ENCODE data around the gene TJAP1.

Gene TJAP1

DNA sequence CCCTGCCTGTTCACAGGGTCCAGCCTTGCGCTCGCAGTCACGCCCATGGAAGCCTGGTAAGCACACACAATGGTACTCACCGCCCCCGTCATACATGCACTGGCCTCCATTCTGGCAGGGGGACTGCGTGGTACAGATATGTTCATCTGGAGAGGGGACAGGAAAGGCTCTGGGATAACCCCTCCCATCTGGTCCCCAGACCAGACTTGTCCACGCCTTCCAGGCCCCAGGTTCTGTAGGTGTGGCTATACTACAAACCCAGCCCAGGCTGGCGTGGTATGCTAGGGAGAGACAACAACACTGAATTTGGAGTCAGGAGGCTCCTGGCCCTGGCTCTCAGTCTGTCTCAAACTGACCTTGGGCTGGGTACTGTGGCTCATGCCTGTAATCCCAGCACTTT, 25.4 kb upstream of the TJAP1 start:
- 0 out of 2 replicates have a peak, but pooled peaks cover 6% of the 10 kb centered on the region for H3K36me3 ChIP-seq (ENCODE audit: low read length)
- H4K20me1 ChIP-seq (ENCODE audit: low read depth, low read length) = no peaks in the 10 kb centered on the region
- H3K79me2 ChIP-seq (ENCODE audit: insufficient read depth, low read length) = no peaks in the 10 kb centered on the region

DNA sequence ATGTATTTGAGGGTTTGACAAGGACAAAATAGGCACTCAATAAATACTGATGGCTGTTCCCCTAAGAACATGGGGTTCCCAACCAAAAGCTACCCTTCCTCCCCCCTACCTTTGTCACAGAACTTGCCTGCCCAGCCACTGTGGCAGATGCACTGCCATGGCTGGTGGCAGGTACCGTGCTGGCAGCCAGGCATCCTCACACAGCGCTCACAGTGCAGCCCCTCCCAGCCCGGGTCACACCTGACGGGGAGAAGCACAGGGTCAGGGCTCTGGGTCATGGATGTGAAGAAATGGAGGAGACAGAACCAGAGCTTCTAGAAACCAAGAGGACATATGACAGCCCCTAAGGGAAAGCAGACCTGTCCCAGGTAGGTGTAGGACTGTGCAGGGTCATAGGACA, 24.5 kb upstream of the TJAP1 start:
- Histone ChIP-seq H3K79me2 (ENCODE audit: insufficient read depth, low read length) (no peaks in the 10 kb centered on the region), H3K9me3 (ENCODE audit: insufficient read depth, low read length) (no peaks in the 10 kb centered on the region), H2AFZ (ENCODE audit: low read depth, low read length, severe bottlenecking) (no peak overlapping the region), H4K20me1 (ENCODE audit: low read depth, low read length) (no peaks in the 10 kb centered on the region), H3K36me3 (ENCODE audit: low read length) (0 out of 2 replicates have a peak, but pooled peaks cover 3% of the 10 kb centered on the region), H3K9me2 (replicated peaks; ENCODE audit: insufficient read depth, low read length) (no peaks in the 10 kb centered on the region), H3F3A (ENCODE audit: insufficient read depth) (peaks cover 16% of the 10 kb centered on the region), H3K9ac (ENCODE audit: low read length) (no peak overlapping the region), H3K27me3 (ENCODE audit: low read length) (no peaks in the 10 kb centered on the region), H3K27ac (ENCODE audit: low read depth, low read length) (no peak overlapping the region), H3K4me2 (ENCODE audit: low read depth, low read length, poor library complexity, severe bottlenecking) (no peak overlapping the region), H3K4me3 (ENCODE audit: insufficient read depth, low read length, poor library complexity, severe bottlenecking) (no peak overlapping the region)
- TF ChIP-seq EZH2phosphoT487 (conservative IDR thresholded peaks at IDR 0.05; ENCODE audit: low read length) = no peak
- TF ChIP-seq, protein P1, sequence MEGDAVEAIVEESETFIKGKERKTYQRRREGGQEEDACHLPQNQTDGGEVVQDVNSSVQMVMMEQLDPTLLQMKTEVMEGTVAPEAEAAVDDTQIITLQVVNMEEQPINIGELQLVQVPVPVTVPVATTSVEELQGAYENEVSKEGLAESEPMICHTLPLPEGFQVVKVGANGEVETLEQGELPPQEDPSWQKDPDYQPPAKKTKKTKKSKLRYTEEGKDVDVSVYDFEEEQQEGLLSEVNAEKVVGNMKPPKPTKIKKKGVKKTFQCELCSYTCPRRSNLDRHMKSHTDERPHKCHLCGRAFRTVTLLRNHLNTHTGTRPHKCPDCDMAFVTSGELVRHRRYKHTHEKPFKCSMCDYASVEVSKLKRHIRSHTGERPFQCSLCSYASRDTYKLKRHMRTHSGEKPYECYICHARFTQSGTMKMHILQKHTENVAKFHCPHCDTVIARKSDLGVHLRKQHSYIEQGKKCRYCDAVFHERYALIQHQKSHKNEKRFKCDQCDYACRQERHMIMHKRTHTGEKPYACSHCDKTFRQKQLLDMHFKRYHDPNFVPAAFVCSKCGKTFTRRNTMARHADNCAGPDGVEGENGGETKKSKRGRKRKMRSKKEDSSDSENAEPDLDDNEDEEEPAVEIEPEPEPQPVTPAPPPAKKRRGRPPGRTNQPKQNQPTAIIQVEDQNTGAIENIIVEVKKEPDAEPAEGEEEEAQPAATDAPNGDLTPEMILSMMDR (IDR thresholded peaks at IDR 0.05; ENCODE audit: insufficient read depth, low read length, poor library complexity, severe bottlenecking) = no peak

More for the DNA sequence above, 25.4 kb upstream of the TJAP1 start:
- Histone ChIP-seq H3K27me3 (ENCODE audit: low read length) (no peaks in the 10 kb centered on the region), H3K9ac (ENCODE audit: low read length) (no peak overlapping the region), H3K9me3 (ENCODE audit: insufficient read depth, low read length) (no peaks in the 10 kb centered on the region), H3K4me3 (ENCODE audit: insufficient read depth, low read length, poor library complexity, severe bottlenecking) (no peak overlapping the region), H3K27ac (ENCODE audit: low read depth, low read length) (no peak overlapping the region), H3K4me2 (ENCODE audit: low read depth, low read length, poor library complexity, severe bottlenecking) (no peak overlapping the region), H3F3A (ENCODE audit: insufficient read depth) (peaks cover 14% of the 10 kb centered on the region), H2AFZ (ENCODE audit: low read depth, low read length, severe bottlenecking) (no peak overlapping the region), H3K9me2 (replicated peaks; ENCODE audit: insufficient read depth, low read length) (no peaks in the 10 kb centered on the region)
- TF ChIP-seq EZH2phosphoT487 (conservative IDR thresholded peaks at IDR 0.05; ENCODE audit: low read length) = no peak
- TF ChIP-seq, protein P1 (IDR thresholded peaks at IDR 0.05; ENCODE audit: insufficient read depth, low read length, poor library complexity, severe bottlenecking) = no peak

DNA sequence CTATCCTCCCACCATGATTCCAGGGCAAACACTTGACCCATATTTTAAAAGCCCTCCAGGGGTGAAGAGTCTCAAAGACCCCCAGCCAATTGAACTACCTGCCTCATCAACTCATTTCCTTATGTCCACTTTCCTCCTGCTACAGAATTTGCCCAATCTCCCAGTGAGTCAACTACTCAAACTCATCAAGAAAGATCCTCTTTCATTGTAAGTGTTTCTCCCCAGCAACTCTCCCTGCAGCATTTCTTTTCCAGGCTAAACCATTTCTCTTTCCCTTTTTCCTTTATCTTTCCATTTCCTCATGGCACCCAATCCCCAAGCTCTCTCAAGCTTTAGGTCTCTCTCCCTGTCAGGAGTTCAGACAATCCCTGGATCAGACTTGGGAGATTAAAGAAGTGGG, 23.5 kb upstream of the TJAP1 start:
- Histone ChIP-seq H3K9me2 (replicated peaks; ENCODE audit: insufficient read depth, low read length) (no peaks in the 10 kb centered on the region), H4K20me1 (ENCODE audit: low read depth, low read length) (no peaks in the 10 kb centered on the region), H3K4me2 (ENCODE audit: low read depth, low read length, poor library complexity, severe bottlenecking) (no peak overlapping the region)

More for the DNA sequence above, 23.5 kb upstream of the TJAP1 start:
- Histone ChIP-seq H3K79me2 (ENCODE audit: insufficient read depth, low read length) (no peaks in the 10 kb centered on the region), H2AFZ (ENCODE audit: low read depth, low read length, severe bottlenecking) (no peak overlapping the region), H3K36me3 (ENCODE audit: low read length) (0 out of 2 replicates have a peak, but pooled peaks cover 3% of the 10 kb centered on the region), H3F3A (ENCODE audit: insufficient read depth) (peaks cover 16% of the 10 kb centered on the region), H3K4me3 (ENCODE audit: insufficient read depth, low read length, poor library complexity, severe bottlenecking) (no peak overlapping the region), H3K9ac (ENCODE audit: low read length) (no peak overlapping the region), H3K27ac (ENCODE audit: low read depth, low read length) (no peak overlapping the region), H3K9me3 (ENCODE audit: insufficient read depth, low read length) (no peaks in the 10 kb centered on the region), H3K27me3 (ENCODE audit: low read length) (no peaks in the 10 kb centered on the region)
- TF ChIP-seq, protein P1 (IDR thresholded peaks at IDR 0.05; ENCODE audit: insufficient read depth, low read length, poor library complexity, severe bottlenecking) = no peak
